ENCODE results near the gene PARD6B. TPM values are rescaled to one million over a fixed set of nuclear protein-coding genes. Genes with fewer than 3 reads are reported as not detected.
"Not testable (repeated sequence)": the region's sequence is repeated elsewhere in the genome, so short reads cannot be mapped to it uniquely, and the experiment has no call there.

The PARD6B gene
- total RNA-seq, 1 donor from 2014 or later, result 20.4 TPM

- no peak for FAIRE-seq
- peak in 1 of 2 donors; percentile 20 for DNase-seq (ENCODE audit: low spot score in 2 of 2)
Measured at GRCh38 chr20:50794181-50794845, 62.9 kb downstream of the PARD6B start.

GRCh38 chr20:50794846-50795634 lies 63.7 kb downstream of the PARD6B start, which contains the start of gene BCAS4:
TSS of gene BCAS4 (plus strand) at chr20:50795061. CDS start at chr20:50795084, 23 bp downstream.
- no peak for FAIRE-seq
- peak; percentile 89 to 95 for DNase-seq (ENCODE audit: low spot score in 2 of 2)

- no peak for FAIRE-seq
- DNase-seq (ENCODE audit: low spot score in 2 of 2), result no peak
Measured at GRCh38 chr20:50797142-50797541, 65.8 kb downstream of the PARD6B start.

- no peak for FAIRE-seq
- DNase-seq (ENCODE audit: low spot score in 2 of 2), result no peak
Measured at GRCh38 chr20:50798650-50799049, 67.3 kb downstream of the PARD6B start.

- DNase-seq (ENCODE audit: low spot score in 2 of 2), result no peak
- FAIRE-seq, result no peak
Measured at GRCh38 chr20:50799176-50799889, 68.0 kb downstream of the PARD6B start.

GRCh38 chr20:50799890-50800550 lies 68.6 kb downstream of the PARD6B start:
- FAIRE-seq (no peak), DNase-seq (ENCODE audit: low spot score in 2 of 2) (no peak)

GRCh38 chr20:50800986-50801746 lies 69.8 kb downstream of the PARD6B start:
- not testable (repeated sequence) for FAIRE-seq; DNase-seq (ENCODE audit: low spot score in 2 of 2)

GRCh38 chr20:50801747-50802125 lies 70.4 kb downstream of the PARD6B start:
- DNase-seq (ENCODE audit: low spot score in 2 of 2), result no peak
- no peak for FAIRE-seq

GRCh38 chr20:50802289-50802688 lies 70.9 kb downstream of the PARD6B start:
- DNase-seq (ENCODE audit: low spot score in 2 of 2), result no peak
- FAIRE-seq, result no peak

- DNase-seq (ENCODE audit: low spot score in 2 of 2) (no peak), FAIRE-seq (no peak)
Measured at GRCh38 chr20:50804437-50805348, 73.3 kb downstream of the PARD6B start.

GRCh38 chr20:50805349-50805684 lies 73.9 kb downstream of the PARD6B start:
- no peak for FAIRE-seq
- no peak for DNase-seq (ENCODE audit: low spot score in 2 of 2)

GRCh38 chr20:50806126-50806768 lies 74.9 kb downstream of the PARD6B start:
- no peak for FAIRE-seq

More at GRCh38 chr20:50806126-50806768, 74.9 kb downstream of the PARD6B start:
- DNase-seq (ENCODE audit: low spot score in 2 of 2), result no peak

Other genes with a start within 250 kb of the PARD6B start
- 15.9 TPM for gene PTPN1, start 221.2 kb upstream of the PARD6B start, total RNA-seq
- 0.41 TPM for gene RIPOR3, start 40.0 kb upstream of the PARD6B start, total RNA-seq
- gene BCAS4, start 63.5 kb downstream of the PARD6B start, total RNA-seq, result 11.4 TPM
- 68.1 TPM for gene ADNP, start 199.9 kb downstream of the PARD6B start, total RNA-seq
- gene DPM1, start 227.0 kb downstream of the PARD6B start, total RNA-seq, result 41.2 TPM
- 9.4 TPM for gene MOCS3, start 227.2 kb downstream of the PARD6B start, total RNA-seq